Measurements from ENCODE around the gene WWOX.

WWOX gene

DNA sequence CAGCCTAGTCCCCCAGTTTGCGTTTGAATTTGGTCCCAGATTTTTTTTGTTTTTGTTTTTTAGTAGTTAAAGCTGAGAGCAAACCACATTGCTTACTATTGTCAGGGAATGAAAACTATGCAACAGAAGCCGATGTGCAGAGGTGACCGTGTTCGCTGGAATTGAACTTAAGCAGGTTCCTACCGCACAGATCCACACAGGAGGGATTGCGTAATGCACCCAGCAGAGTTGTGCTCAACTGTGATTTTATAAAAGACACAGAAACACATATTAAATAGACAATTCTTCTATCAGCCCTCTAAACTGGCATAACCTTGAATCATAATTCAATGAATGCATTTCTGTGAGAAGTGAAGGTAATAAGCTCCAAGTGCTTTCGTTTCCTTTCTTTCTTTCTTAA, 443.0 kb downstream of the WWOX start:
- H3K9me3 ChIP-seq, result no peaks in the 10 kb centered on the region
- no peaks in the 10 kb centered on the region for H3K4me1 ChIP-seq (ENCODE audit: control insufficient read depth in 1 of 2, insufficient read depth in 1 of 2, low read depth in 1 of 2, low read length in 1 of 2)
- TF ChIP-seq, protein P1, sequence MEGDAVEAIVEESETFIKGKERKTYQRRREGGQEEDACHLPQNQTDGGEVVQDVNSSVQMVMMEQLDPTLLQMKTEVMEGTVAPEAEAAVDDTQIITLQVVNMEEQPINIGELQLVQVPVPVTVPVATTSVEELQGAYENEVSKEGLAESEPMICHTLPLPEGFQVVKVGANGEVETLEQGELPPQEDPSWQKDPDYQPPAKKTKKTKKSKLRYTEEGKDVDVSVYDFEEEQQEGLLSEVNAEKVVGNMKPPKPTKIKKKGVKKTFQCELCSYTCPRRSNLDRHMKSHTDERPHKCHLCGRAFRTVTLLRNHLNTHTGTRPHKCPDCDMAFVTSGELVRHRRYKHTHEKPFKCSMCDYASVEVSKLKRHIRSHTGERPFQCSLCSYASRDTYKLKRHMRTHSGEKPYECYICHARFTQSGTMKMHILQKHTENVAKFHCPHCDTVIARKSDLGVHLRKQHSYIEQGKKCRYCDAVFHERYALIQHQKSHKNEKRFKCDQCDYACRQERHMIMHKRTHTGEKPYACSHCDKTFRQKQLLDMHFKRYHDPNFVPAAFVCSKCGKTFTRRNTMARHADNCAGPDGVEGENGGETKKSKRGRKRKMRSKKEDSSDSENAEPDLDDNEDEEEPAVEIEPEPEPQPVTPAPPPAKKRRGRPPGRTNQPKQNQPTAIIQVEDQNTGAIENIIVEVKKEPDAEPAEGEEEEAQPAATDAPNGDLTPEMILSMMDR (IDR thresholded peaks at IDR 0.05), result no peak

DNA sequence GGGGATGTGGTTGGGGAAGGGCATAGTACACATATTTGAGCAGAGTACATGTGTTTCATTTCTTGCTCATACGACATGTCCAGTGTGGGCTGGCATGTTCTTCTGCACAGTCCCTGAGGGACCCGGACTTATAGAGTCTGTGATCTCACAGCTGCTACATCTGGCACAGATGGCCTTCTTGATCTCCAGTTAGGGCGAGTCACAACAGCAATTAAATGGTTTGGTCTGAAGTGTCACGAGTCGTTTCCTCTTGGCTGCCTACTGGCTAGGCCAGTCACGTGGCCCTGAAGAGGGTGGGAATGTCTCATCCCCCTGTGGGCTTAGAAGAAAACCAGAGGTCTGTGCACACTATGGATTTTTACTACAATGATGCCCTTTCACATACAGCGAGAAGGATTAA, 443.6 kb downstream of the WWOX start:
- Histone ChIP-seq H3K27ac (no peak overlapping the region), H3K9me3 (no peaks in the 10 kb centered on the region), H3K36me3 (no peaks in the 10 kb centered on the region), H3K27me3 (no peaks in the 10 kb centered on the region), H3K4me1 (ENCODE audit: control insufficient read depth in 1 of 2, insufficient read depth in 1 of 2, low read depth in 1 of 2, low read length in 1 of 2) (no peaks in the 10 kb centered on the region), H3K4me3 (ENCODE audit: low read depth in 1 of 2, low read length in 1 of 2) (no peak overlapping the region)
- TF ChIP-seq, protein P1 (IDR thresholded peaks at IDR 0.05), result no peak

More for the DNA sequence above, 443.0 kb downstream of the WWOX start:
- H3K36me3 ChIP-seq, result no peaks in the 10 kb centered on the region
- H3K4me3 ChIP-seq (ENCODE audit: low read depth in 1 of 2, low read length in 1 of 2), result no peak overlapping the region
- no peaks in the 10 kb centered on the region for H3K27me3 ChIP-seq
- no peak overlapping the region for H3K27ac ChIP-seq

DNA sequence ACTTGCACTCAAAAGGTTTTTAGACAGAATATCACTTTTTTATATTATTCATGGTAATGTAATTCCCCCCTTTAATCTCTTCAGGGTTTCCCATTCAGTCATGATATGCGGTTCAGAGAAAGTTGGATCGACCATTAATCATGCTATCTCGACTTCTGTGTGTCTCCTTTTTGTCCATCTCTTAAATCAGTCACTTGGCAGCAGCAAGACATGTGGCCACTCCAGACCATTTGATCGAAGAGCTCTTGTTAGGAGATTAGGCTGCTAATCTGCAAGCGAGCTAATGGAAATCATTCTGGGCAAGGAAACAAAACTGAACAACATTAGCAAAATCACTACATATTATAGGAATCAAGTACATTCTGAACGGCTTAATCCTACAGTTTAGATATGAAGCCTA, 449.9 kb downstream of the WWOX start:
- no peaks in the 10 kb centered on the region for H3K36me3 ChIP-seq
- TF ChIP-seq, protein P1 (IDR thresholded peaks at IDR 0.05), result no peak
- no peak overlapping the region for H3K27ac ChIP-seq
- no peaks in the 10 kb centered on the region for H3K4me1 ChIP-seq (ENCODE audit: control insufficient read depth in 1 of 2, insufficient read depth in 1 of 2, low read depth in 1 of 2, low read length in 1 of 2)
- no peak overlapping the region for H3K4me3 ChIP-seq (ENCODE audit: low read depth in 1 of 2, low read length in 1 of 2)
- H3K27me3 ChIP-seq, result no peaks in the 10 kb centered on the region
- H3K9me3 ChIP-seq, result no peaks in the 10 kb centered on the region

DNA sequence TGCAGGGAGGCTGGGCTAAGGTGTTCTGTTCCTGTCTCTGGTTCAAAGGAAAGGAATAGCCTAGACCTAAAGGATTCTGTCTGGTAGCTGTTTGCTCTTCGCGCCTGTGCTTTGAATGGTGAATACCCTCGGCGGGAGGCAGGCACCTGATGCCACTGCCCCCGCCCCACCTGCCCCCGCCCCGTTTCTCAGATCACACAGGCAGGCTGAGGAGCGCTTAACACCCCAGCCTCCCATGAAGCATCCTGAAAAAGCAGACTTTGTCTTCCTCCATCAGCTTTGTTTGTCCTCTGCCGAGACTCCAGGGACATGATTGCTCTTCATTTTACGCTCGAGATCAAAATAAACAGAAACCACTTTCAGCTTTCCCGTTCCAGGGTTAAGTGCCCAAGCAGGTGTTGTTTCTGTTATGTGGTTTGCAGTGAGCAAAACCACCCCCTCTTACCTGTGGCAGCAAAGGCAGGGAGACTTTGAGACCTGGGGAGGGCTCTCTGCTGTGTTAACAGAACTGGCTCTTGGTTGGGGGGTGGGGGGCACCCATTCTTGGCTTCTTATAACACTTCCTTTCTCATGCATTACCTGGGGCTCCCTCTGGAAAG, 452.1 kb downstream of the WWOX start:
- Histone ChIP-seq H3K27me3 (no peaks in the 10 kb centered on the region), H3K27ac (no peak overlapping the region), H3K4me3 (ENCODE audit: low read depth in 1 of 2, low read length in 1 of 2) (no peak overlapping the region), H3K36me3 (no peaks in the 10 kb centered on the region), H3K9me3 (no peaks in the 10 kb centered on the region), H3K4me1 (ENCODE audit: control insufficient read depth in 1 of 2, insufficient read depth in 1 of 2, low read depth in 1 of 2, low read length in 1 of 2) (no peaks in the 10 kb centered on the region)
- TF ChIP-seq, protein P1 (IDR thresholded peaks at IDR 0.05), result no peak

DNA sequence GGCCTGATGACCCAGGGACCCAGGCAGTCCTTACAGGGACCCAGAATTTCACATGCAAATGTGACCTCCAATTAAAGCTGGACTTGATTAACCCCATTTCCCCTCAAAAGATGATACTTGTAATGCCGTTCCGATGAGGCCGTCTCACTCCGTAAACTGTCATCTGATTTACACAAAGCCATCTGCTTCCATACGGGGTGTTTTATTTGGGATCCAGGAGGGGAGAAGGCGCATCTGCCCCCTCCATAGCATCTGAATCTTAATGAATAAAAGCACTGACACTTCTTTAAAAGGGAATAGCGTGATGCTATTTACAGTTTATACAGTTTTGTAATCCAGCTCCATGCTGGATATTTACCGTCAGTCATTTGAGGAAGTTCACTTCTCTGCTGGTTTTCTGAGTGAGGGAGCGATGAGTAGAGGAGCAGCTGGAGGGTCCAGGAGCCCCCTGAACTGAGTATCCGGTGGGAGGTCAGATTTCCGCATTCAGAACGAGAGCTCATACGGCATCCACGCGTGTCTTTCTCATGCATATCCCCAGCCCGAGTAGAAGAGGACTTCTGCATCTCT, 452.7 kb downstream of the WWOX start:
- H3K9me3 ChIP-seq, result no peaks in the 10 kb centered on the region
- H3K4me3 ChIP-seq (ENCODE audit: low read depth in 1 of 2, low read length in 1 of 2), result no peak overlapping the region
- H3K4me1 ChIP-seq (ENCODE audit: control insufficient read depth in 1 of 2, insufficient read depth in 1 of 2, low read depth in 1 of 2, low read length in 1 of 2), result no peaks in the 10 kb centered on the region
- H3K36me3 ChIP-seq, result no peaks in the 10 kb centered on the region
- no peak overlapping the region for H3K27ac ChIP-seq
- TF ChIP-seq, protein P1 (IDR thresholded peaks at IDR 0.05), result no peak
- no peaks in the 10 kb centered on the region for H3K27me3 ChIP-seq
